HepG2 (cell line): ENCODE measurements around the gene PRPF4. TPM values are rescaled to one million over a fixed set of nuclear protein-coding genes. Genes with fewer than 3 reads are reported as not detected.

Experiments used
- BCL6 ChIP-seq: IDR thresholded peaks from 2 replicates; pipeline ENCODE4 v1.6.1; 2016; ENCODE audit warnings: missing genetic modification reagents, missing compliant biosample characterization
- CC2D1A ChIP-seq: sonication (generic); formaldehyde crosslinking; IDR thresholded peaks from 2 replicates; pipeline ENCODE4 v1.8.1; 2023; ENCODE audit warnings: mild to moderate bottlenecking, missing genetic modification reagents
- CHD4 ChIP-seq: fragments of 200-600 bp; sonication (generic); IDR thresholded peaks from 2 replicates; pipeline ENCODE4 v1.7.0; 2017; ENCODE audit warnings: mild to moderate bottlenecking, low read length, borderline replicate concordance
- DZIP1 ChIP-seq: sonication (generic); formaldehyde crosslinking; IDR thresholded peaks from 2 replicates; pipeline ENCODE4 v1.5.0; 2020; ENCODE audit warnings: mild to moderate bottlenecking, missing genetic modification reagents
- E2F1 ChIP-seq: sonication (generic); formaldehyde crosslinking; IDR thresholded peaks from 2 replicates; pipeline ENCODE4 v1.5.0; 2020; ENCODE audit warnings: missing genetic modification reagents
- E2F2 ChIP-seq: sonication (generic); formaldehyde crosslinking; IDR thresholded peaks from 2 replicates; pipeline ENCODE4 v1.4.0; 2020; ENCODE audit warnings: missing genetic modification reagents, borderline replicate concordance
- ERF ChIP-seq: IDR thresholded peaks from 2 replicates; pipeline ENCODE4 v1.6.1; 2018; ENCODE audit warnings: missing biosample characterization, missing genetic modification reagents
- FOXK1 ChIP-seq: sonication (generic); formaldehyde crosslinking; IDR thresholded peaks from 2 replicates; pipeline ENCODE4 v1.4.0; 2020; ENCODE audit warnings: low read depth, missing genetic modification reagents, borderline replicate concordance
- HMGA1 ChIP-seq: sonication (generic); formaldehyde crosslinking; conservative IDR thresholded peaks from 2 replicates; pipeline ENCODE4 v1.4.0; 2020; ENCODE audit warnings: missing genetic modification reagents
- RARA ChIP-seq: IDR thresholded peaks from 2 replicates; pipeline ENCODE4 v1.6.1; 2016; ENCODE audit warnings: missing genetic modification reagents, missing compliant biosample characterization
- XRCC5 ChIP-seq: fragments of 200-400 bp; formaldehyde crosslinking; optimal IDR thresholded peaks from 2 replicates; pipeline ENCODE3; 2017; ENCODE audit warnings: mild to moderate bottlenecking, low read length
- ZIK1 ChIP-seq: sonication (generic); formaldehyde crosslinking; IDR thresholded peaks from 2 replicates; pipeline ENCODE4 v1.5.0; 2020; ENCODE audit warnings: mild to moderate bottlenecking, low read depth, missing genetic modification reagents, borderline replicate concordance
- ZKSCAN5 ChIP-seq: sonication (generic); formaldehyde crosslinking; IDR thresholded peaks from 2 replicates; pipeline ENCODE4 v1.5.1; 2020; ENCODE audit warnings: mild to moderate bottlenecking, missing genetic modification reagents
- ZNF660 ChIP-seq: sonication (generic); formaldehyde crosslinking; IDR thresholded peaks from 2 replicates; pipeline ENCODE4 v1.5.1; 2020; ENCODE audit warnings: mild to moderate bottlenecking, low read depth, missing genetic modification reagents, borderline replicate concordance
- ZNF792 ChIP-seq: IDR thresholded peaks from 2 replicates; pipeline ENCODE4 v1.6.1; 2016
- polyA plus RNA-seq, 8 experiments: library from polyadenylated mRNA; depleted of rRNA in 3 of 8; stranded (reverse) in 7 of 8; unstranded in 1 of 8; fragments of >200 nt; fragmentation: Illumina TruSeq in 4 of 8; extraction: Trizol in 4 of 8; gene quantifications; 2 replicates each; pipeline versions ENCODE4 v1.2.1 to v1.2.3, GENCODE V29; 2011 to 2016; ENCODE audit warnings: low read depth in 4 of 8, missing spikeins in 1 of 8, mixed read lengths in 1 of 8; ENCODE audit not compliant: insufficient read depth in 1 of 8
- total RNA-seq, 5 experiments: library from RNA; depleted of rRNA; stranded (reverse); fragments of >200 nt; fragmentation: Illumina TruSeq; extraction: Trizol; gene quantifications; 2 replicates each; pipeline ENCODE4 v1.2.3, GENCODE V29; 2016; ENCODE audit warnings: low read depth in 1 of 5
- TF ChIP-seq, protein P1 (sequence below): sonication (generic); formaldehyde crosslinking; IDR thresholded peaks from 2 replicates; pipeline ENCODE4 v1.4.0; 2020; ENCODE audit warnings: missing genetic modification reagents
- TF ChIP-seq, protein P2 (sequence below): sonication (generic); formaldehyde crosslinking; IDR thresholded peaks from 2 replicates; pipeline ENCODE4 v1.8.1; 2023; ENCODE audit warnings: mild to moderate bottlenecking, missing genetic modification reagents

The PRPF4 gene
- total and polyA plus RNA-seq, 2 of the 13 experiments (the other 11 are each of a cell fraction or from before 2014, with no cell fraction given): 10.3 to 49.0 TPM

DNA sequence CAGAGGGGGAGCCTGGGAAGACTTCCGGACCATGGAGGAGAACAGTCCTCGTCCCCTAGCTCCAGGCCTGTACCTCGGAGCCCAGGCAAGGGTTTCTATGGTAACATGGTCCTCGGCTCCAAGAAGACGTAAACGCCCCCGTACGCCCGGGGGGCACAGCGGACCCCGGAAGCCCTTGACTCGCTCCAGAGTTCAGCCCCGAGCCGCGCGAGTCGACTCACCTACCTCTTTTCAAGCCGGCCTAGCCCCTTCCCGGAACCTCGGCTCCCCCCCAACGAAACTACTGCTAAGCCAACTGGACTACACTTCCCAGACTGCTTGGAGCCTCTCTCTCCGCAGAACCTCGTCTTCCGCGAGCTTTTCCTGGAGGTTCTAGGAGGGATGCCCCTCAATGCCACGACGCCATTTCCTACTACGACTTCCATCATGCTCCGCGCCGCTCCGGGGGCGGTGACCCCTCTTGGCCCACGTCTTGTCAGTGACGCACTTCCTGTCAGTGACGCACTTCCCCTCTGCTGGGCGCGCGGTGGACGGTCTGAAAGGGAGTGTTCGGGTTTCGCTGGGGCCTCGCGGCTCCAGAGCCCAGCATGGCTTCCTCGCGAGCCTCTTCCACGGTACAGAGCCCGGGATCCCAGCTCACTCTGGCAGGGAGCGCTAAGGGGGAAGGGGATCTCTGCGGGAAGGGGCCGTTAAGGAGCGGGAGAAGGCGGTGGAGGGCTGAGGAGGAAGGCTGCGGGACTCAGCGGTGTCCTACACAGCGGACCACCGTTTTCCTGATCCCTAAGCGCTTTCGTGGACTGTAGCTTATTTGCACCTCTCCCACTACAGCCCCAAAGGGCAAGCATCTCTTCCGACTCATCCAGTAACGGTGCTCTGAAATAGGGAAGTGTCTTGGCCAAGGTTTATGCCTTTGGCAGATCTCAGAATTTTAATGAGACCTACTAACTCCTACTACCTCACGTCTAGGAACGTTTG is at the start of gene PRPF4, which contains the start of gene CDC26 (continued):
- TF ChIP-seq, protein P1, sequence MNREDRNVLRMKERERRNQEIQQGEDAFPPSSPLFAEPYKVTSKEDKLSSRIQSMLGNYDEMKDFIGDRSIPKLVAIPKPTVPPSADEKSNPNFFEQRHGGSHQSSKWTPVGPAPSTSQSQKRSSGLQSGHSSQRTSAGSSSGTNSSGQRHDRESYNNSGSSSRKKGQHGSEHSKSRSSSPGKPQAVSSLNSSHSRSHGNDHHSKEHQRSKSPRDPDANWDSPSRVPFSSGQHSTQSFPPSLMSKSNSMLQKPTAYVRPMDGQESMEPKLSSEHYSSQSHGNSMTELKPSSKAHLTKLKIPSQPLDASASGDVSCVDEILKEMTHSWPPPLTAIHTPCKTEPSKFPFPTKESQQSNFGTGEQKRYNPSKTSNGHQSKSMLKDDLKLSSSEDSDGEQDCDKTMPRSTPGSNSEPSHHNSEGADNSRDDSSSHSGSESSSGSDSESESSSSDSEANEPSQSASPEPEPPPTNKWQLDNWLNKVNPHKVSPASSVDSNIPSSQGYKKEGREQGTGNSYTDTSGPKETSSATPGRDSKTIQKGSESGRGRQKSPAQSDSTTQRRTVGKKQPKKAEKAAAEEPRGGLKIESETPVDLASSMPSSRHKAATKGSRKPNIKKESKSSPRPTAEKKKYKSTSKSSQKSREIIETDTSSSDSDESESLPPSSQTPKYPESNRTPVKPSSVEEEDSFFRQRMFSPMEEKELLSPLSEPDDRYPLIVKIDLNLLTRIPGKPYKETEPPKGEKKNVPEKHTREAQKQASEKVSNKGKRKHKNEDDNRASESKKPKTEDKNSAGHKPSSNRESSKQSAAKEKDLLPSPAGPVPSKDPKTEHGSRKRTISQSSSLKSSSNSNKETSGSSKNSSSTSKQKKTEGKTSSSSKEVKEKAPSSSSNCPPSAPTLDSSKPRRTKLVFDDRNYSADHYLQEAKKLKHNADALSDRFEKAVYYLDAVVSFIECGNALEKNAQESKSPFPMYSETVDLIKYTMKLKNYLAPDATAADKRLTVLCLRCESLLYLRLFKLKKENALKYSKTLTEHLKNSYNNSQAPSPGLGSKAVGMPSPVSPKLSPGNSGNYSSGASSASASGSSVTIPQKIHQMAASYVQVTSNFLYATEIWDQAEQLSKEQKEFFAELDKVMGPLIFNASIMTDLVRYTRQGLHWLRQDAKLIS: no peak
- TF ChIP-seq DZIP1 (CRISPR knock-in tag) (no peak), FOXK1 (CRISPR knock-in tag) (peak; percentile 50; the same call in 1 of the 2 replicates), RARA (CRISPR knock-in tag) (0 out of 2 replicates have a peak, but pooled peaks have one; percentile 5), ZNF660 (CRISPR knock-in tag) (no peak), CHD4 (no peak), ZKSCAN5 (CRISPR knock-in tag) (no peak), E2F1 (CRISPR knock-in tag) (peak; percentile 81), E2F2 (CRISPR knock-in tag) (0 out of 2 replicates have a peak, but pooled peaks have one; percentile 61), ERF (CRISPR knock-in tag) (peak; percentile 87), ZNF792 (peak; percentile 78; the same call in 1 of the 2 replicates), ZIK1 (0 out of 2 replicates have a peak, but pooled peaks have one; percentile 39), CC2D1A (CRISPR knock-in tag) (no peak), BCL6 (CRISPR knock-in tag) (no peak; the same call in 1 of the 2 replicates), HMGA1 (no peak), XRCC5 (peak; percentile 29)
- TF ChIP-seq, protein P2, sequence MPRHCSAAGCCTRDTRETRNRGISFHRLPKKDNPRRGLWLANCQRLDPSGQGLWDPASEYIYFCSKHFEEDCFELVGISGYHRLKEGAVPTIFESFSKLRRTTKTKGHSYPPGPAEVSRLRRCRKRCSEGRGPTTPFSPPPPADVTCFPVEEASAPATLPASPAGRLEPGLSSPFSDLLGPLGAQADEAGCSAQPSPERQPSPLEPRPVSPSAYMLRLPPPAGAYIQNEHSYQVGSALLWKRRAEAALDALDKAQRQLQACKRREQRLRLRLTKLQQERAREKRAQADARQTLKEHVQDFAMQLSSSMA (CRISPR knock-in tag): no peak
